ENCODE results near the gene SCGB1A1.

- TF ChIP-seq CTCF (IDR thresholded peaks at IDR 0.05): no peak
- TF ChIP-seq EZH2phosphoT487 (IDR thresholded peaks at IDR 0.05): no peak
- TF ChIP-seq EZH2 (IDR thresholded peaks at IDR 0.05): no peak
Observed at GRCh38 chr11:62449451-62449851, 30.6 kb downstream of the SCGB1A1 start.
